Stimulated activated CD4-positive, alpha-beta T cell treated with anti-CD3 and anti-CD28 coated beads, Interleukin-2, amount 100 ng/mL, for 24 hours (primary cell): ENCODE results near the gene PIGU.
A peak's percentile ranks its signal among the peaks of the same experiment; 100 is the strongest.
"Not testable (repeated sequence)": the region's sequence is repeated elsewhere in the genome, so short reads cannot be mapped to it uniquely, and the experiment has no call there.

Experiments used
- DNase-seq, 2 donors: peaks; one replicate each; pipeline ENCODE4 v3.0.0-alpha.2; 2020

PIGU gene

DNA sequence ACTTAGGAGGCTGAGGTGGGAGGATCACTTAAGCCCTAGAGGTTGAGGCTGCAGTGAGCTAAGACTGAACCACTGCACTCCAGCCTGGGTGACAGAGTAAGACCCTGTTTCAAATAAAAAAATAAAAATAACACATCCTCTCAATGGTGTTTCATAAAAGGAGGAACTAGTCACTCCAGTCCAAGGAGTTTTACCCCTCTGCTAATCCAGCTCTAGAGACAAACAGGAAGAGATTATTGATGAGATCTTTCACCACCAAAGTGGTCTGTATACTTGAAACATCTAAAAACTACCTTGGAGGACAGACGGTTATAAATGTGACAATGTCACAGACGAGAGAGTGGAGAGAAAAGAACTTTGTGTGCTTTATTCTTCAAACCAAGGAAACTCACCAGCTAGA, 58.2 kb downstream of the PIGU start:
- DNase-seq: no peak

- DNase-seq: not testable (repeated sequence)
Measured at GRCh38 chr20:34616913-34617312, 60.0 kb downstream of the PIGU start.

GRCh38 chr20:34615477-34615876, 61.4 kb downstream of the PIGU start:
- no peak for DNase-seq

GRCh38 chr20:34611976-34612375, 64.9 kb downstream of the PIGU start:
- not testable (repeated sequence) for DNase-seq

- DNase-seq: no peak
Measured at GRCh38 chr20:34607066-34607465, 69.8 kb downstream of the PIGU start.

DNA sequence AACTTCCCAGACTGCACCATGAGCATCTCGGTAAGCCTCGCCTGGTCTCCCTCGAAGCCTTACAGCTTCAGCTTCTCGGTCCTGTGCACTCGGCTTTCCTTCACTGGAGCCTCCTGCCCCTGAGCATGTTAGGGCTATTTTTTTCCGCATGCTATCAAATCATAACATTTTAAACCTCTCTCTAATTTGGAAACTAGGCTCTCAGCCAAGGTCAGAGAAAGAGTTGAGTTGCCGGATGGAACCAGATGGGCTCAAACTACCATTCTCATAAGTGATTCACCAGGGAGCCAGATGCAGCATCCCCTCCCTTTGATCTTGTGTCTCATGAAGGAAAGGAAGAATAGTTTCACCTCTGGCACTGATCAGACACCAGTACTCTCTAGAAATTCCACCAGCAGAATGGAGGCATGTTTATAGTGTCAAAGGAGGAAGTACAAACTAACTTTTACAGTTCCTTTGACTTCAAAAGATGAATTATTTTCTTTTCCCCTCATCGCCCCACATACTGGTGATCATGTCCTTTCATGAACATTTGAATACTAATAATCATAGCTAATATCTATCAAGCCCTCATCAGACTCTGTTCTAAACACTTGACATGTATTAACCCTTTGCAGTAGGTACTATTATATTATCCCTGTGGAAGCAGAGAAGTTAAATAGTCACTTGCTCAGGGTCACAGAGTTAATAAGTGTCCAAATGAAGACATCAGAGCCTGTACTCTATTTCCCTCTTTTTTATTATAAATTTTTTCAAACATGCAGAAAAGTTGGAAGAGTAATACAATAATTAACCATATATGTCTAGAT, 71.7 kb downstream of the PIGU start:
- no peak for DNase-seq

- DNase-seq: no peak
Measured at GRCh38 chr20:34600892-34601653, 75.8 kb downstream of the PIGU start.

DNA sequence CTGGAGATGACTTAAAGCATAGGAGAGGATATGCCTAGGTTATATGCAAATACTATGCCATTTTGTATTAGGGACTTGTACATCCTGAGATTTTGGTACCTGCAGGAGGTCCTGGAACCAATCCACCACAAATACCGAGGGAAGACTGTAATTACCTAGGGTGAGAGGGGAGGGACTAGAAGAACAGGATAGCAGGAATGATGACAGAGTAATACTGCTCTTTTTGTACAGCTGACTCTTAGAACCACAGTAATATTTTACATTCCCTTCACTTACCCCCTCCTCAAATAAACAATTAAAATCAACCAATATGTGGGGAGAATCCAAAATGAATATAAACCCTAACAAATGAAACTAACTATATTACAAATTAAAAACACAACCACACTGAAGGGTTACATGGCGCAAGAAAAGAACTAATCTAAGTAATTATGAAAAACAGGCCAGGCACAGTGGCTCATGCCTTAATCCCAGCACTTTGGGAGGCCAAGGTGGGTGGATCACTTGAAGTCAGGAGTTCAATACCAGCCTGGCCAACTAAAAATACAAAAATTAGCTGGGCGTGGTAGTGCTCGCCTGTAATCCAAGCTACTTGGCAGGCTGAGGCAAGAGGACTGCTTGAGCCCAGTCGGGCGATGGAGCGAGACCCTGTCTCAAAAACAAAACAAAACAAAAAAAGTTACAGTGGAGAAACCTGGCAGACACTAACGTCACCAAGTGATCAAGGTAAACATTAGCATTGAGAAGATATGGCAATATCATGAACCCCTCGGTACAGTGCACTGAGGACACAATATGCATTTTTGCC, 81.3 kb downstream of the PIGU start:
- DNase-seq: no peak

DNA sequence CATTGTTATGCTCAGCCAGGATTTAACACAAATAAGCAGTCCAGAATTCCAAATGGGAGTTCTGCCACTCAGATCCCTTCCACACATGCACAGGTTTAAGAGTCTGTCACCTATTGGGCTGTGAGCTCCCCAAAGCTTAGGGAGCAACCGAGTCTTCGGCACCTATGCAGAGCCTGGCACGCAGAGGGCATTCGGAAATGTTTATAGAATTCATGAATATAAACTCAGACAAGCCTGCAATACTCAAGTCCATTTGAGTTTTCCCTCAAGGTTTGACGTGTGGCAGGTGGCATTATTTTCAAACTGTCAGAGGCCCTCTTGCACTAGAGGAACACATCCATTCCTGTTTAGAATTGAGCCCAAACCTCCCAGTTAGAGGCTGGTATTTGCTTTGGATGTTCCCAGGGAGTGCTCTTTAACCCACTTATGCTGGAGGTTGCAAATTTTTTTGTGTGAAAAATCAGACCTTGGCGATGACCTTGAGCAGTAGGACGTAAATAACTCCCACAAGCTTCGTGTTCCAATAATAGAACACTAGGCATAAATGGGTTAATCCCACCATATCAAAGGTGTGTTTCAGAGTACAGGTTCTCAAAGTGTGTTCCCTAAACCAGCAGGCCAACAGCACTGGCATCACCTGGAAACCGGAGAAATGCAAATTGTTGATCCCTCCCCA, 90.3 kb downstream of the PIGU start:
- DNase-seq: no peak

GRCh38 chr20:34585019-34585418, 91.9 kb downstream of the PIGU start:
- no peak for DNase-seq

GRCh38 chr20:34583544-34583943, 93.3 kb downstream of the PIGU start:
- no peak for DNase-seq

GRCh38 chr20:34582911-34583310, 94.0 kb downstream of the PIGU start:
- no peak for DNase-seq

DNA sequence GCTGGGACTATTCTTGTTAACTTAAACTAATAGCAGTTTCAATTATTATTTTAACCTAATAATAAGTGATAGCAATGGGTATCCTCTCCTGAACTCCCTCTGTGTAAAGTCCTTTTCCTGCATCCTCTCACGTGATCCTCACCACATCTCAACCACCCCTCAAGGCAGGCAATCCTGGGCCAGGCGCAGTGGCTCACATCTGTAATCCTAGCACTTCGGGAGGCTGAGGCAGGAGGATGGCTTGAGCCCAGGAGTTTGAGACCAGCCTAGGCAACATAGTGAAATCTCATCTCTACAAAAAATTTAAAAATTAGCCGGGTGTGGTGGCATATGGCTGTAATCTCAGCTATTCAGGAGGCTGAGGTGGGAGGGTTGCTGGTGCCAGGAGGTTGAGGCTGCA, 94.7 kb downstream of the PIGU start:
- no peak for DNase-seq

DNA sequence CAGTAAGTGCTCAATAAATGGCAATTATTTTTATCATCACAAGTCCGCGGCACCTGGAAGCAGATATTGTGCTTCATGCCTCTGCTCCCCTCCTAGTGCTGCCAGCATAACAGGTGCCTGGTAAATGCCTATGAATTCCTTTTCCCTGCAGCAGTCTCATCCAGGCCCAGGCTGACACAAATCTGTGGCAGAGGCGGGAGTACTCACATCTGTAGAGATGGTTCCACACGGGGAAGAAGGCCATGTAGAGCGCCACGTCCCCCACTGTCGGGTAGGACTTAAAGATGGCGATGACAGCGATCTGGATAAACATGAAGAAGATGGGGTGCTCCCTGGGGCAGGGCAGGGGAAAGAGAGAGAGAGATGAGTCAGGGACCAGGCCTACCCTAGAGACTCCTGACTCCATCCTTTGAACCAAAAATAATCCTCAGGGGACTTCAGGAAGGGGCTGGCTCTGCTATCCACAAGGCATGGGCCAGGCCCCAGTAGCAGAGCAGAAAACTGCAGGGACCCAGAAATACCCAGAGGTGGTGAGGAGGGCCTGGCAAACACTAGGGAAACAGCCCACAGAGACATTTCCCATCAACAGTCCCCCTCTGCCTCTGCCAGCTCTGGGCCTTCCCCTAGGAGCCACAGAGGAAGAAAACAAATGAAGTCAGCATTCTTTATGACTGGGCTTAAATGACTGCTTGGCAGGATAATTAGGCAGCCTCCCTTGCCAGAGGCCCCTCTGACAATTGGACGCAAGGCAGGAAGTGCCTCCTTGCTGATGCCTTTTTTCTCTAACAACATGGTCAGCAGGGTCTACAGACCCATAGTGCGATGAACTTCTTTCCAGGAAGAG, 95.3 kb downstream of the PIGU start:
- DNase-seq: peak in 1 of 2 donors; percentile 29

- no peak for DNase-seq
Measured at GRCh38 chr20:34579979-34580940, 96.6 kb downstream of the PIGU start.

- no peak for DNase-seq
Measured at GRCh38 chr20:34579191-34579978, 97.5 kb downstream of the PIGU start.

DNA sequence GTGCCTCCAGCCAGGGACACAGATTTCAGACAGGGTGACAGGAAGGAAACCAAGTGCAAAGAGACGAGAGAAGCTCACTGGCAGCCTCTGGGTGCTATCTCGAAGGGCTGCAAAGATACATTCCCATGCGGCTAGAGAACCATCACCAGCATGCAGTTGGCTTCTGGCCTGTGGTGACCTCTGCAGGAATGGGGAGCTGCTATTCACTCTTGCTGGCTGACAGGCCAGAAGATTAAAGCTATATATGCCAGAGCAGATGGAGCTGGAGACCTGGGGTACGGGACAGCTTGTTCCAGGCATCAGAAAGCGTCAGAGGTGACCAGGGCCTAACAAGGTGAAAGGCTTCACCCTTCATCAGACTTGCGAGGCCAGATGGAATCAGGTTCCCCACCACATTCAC, 98.4 kb downstream of the PIGU start:
- no peak for DNase-seq

DNA sequence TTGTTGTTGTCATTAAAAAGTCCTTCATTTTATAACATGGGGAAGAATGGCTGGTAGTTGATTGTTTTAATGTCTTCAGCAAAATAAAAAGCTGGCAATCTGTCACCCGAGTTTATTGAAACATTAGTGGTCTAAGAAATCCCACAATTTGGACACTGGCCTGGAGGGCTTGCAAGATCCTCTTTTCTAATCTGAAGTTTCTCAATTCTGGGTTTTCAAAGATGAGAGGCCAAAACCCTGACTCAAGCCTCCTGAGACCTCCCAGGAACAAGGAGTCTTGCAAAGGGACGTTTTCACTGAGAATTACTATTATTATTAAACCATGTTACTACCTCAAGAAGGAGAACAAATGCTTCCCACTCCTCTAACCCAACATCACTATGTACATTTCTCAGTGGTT, 98.9 kb downstream of the PIGU start:
- DNase-seq: no peak

- DNase-seq: no peak
Measured at GRCh38 chr20:34577061-34577460, 99.8 kb downstream of the PIGU start.

- no peak for DNase-seq
Measured at GRCh38 chr20:34575756-34576155, 101.1 kb downstream of the PIGU start.
